Effector memory CD4-positive, alpha-beta T cell (primary cell): ENCODE results near the gene TTC4.
A peak's percentile ranks its signal among the peaks of the same experiment; 100 is the strongest.

Experiments
- DNase-seq, 3 donors: peaks; one replicate each; pipeline ENCODE4 v3.0.0-alpha.2; 2020
- H3K27ac ChIP-seq: 2 replicates; pipeline ENCODE4 v1.7.0; 2013; ENCODE audit warnings: mild to moderate bottlenecking, low read length, moderate library complexity; ENCODE audit not compliant: insufficient read depth, poor library complexity, severe bottlenecking
- H3K27me3 ChIP-seq: replicated peaks from 2 replicates; pipeline ENCODE4 v1.7.0; 2013; ENCODE audit warnings: mild to moderate bottlenecking, low read length; ENCODE audit not compliant: insufficient read depth, control insufficient read depth, poor library complexity, severe bottlenecking
- H3K36me3 ChIP-seq: 2 replicates; pipeline ENCODE4 v1.7.0; 2013; ENCODE audit warnings: mild to moderate bottlenecking, low read length, moderate library complexity; ENCODE audit not compliant: control insufficient read depth, insufficient read depth
- H3K4me1 ChIP-seq: 2 replicates; pipeline ENCODE4 v1.7.0; 2013; ENCODE audit warnings: low read length, mild to moderate bottlenecking; ENCODE audit not compliant: control insufficient read depth, insufficient read depth, poor library complexity, severe bottlenecking
- H3K4me3 ChIP-seq: 2 replicates; pipeline ENCODE4 v1.7.0; 2013; ENCODE audit warnings: low read length, low read depth, mild to moderate bottlenecking; ENCODE audit not compliant: insufficient read depth, poor library complexity, severe bottlenecking
- H3K9me3 ChIP-seq: 2 replicates; pipeline ENCODE4 v1.7.0; 2013; ENCODE audit warnings: mild to moderate bottlenecking, low read length, moderate library complexity; ENCODE audit not compliant: control insufficient read depth
- total RNA-seq, 3 donors: gene quantifications; one replicate each; lab custom pipeline; 2026; lab: John Stamatoyannopoulos, UW

TTC4 gene
- 0 to 0.87 (median 0.58) reads per million in 3 donors for total RNA-seq

- Histone ChIP-seq H3K4me3 (peak within 1 kb of the TSS; percentile 83), H3K27me3 (no peaks in the 10 kb centered on the region), H3K9me3 (no peaks in the 10 kb centered on the region), H3K27ac (peak within 1 kb of the TSS; percentile 71), H3K4me1 (peaks cover 5% of the 10 kb centered on the region), H3K36me3 (peaks cover 14% of the 10 kb centered on the region)
- DNase-seq: peak; percentile 65 to 67 (median 67)
Measured at GRCh38 chr1:54715493-54716298, at the start of gene TTC4. Gene TTC4, plus strand, starts transcription at chr1:54715861. Its CDS starts 48 bp downstream, at chr1:54715909.

DNA sequence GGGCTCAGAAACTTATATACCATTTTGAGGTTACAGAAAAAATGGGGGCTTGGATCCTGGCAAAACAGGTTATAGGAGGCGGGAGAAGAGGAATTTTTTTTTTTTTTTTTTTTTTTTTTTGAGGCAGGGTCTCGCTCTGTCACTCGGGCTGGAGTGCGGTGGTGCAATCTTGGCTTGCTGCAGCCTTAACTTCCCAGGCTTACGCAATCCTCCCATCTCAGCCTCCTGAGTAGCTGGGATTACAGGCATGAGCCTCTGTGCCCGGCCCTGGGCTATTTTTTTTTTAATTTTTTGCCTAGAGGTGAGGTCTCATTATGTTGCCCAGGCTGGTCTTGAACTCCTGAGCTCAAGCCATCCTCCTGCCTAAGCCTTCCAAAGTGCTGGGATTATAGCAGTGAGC is 49.3 kb upstream of the TTC4 start:
- H3K4me3 ChIP-seq: no peak overlapping the region
- H3K27me3 ChIP-seq: no peaks in the 10 kb centered on the region
- no peaks in the 10 kb centered on the region for H3K9me3 ChIP-seq
- no peaks in the 10 kb centered on the region for H3K36me3 ChIP-seq
- DNase-seq: no peak
- no peak overlapping the region for H3K27ac ChIP-seq
- no peaks in the 10 kb centered on the region for H3K4me1 ChIP-seq

DNA sequence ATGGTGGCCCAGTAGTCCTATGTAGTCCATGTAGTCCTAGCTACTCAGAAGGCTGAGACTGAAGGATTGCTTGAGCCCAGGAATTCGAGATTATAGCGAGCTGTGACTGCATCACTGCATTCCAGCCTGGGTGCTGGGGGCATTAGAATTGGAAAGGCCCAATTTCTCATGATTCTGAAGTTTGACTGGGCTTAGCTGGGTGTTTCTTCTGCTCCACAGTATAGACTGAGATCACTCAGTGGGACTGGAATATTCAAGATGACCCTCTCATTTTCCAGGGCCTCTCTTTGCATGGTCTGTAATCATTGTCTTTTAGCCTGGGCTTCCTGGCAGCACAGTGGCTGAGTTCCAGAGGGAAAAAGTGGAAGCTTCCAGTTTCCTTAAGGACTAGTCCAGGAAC is 47.9 kb upstream of the TTC4 start:
- no peaks in the 10 kb centered on the region for H3K27me3 ChIP-seq
- no peak for DNase-seq
- no peak overlapping the region for H3K27ac ChIP-seq
- H3K36me3 ChIP-seq: no peaks in the 10 kb centered on the region
- no peaks in the 10 kb centered on the region for H3K4me1 ChIP-seq
- H3K4me3 ChIP-seq: no peak overlapping the region
- no peaks in the 10 kb centered on the region for H3K9me3 ChIP-seq

- Histone ChIP-seq H3K27me3 (no peaks in the 10 kb centered on the region), H3K4me3 (no peak overlapping the region), H3K27ac (no peak overlapping the region), H3K4me1 (no peaks in the 10 kb centered on the region), H3K36me3 (no peaks in the 10 kb centered on the region), H3K9me3 (no peaks in the 10 kb centered on the region)
- no peak for DNase-seq
Measured at GRCh38 chr1:54668567-54668966, 47.1 kb upstream of the TTC4 start.

GRCh38 chr1:54671985-54672608 is 43.6 kb upstream of the TTC4 start:
- Histone ChIP-seq H3K4me3 (no peak overlapping the region), H3K9me3 (no peaks in the 10 kb centered on the region), H3K36me3 (no peaks in the 10 kb centered on the region), H3K27me3 (no peaks in the 10 kb centered on the region), H3K4me1 (no peaks in the 10 kb centered on the region), H3K27ac (no peak overlapping the region)
- peak; percentile 20 to 40 (median 31) for DNase-seq

DNA sequence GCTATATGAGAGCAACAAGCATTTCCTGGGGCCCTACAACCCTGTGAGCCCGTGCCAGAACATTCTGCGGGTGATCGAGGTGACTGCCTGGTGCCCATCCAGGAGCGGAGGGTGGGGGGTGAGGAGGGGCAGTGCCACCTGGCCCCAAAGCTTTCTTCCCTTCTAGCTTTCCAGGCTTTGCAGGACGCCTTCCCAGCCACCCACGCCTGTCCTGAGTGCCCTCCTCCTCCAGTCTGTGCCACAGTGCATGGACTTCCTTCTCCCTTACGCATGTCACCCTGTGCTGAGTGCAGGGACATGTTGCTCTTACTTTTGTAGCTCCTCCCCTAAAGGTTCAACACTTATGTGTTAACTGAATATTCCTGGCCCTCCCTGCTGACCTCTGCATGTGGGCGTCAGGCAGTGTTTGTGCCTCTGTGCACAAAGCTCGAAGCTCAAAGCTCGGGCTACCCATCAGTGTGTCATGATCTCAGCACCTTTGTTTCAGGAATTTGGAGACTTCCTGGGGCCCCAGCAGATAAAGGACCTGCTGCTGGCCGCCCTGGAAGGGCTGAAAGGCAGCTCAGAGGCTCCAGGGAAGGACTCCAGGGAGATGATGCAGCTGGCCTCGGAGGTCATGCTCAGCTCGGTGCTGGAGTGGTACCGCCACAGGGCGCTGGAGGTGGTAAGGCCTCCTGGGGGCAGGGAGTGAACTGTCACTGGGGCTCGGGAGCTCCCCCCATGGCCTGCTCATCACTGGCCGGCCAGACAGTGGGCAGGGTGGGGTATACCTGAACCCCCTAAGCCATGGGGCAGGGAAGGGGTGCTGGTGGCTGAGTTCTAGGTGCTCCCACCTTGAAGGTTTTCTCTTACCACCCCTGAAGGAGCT is 36.7 kb upstream of the TTC4 start:
- Histone ChIP-seq H3K4me3 (no peak overlapping the region), H3K9me3 (no peaks in the 10 kb centered on the region), H3K27ac (no peak overlapping the region), H3K27me3 (no peaks in the 10 kb centered on the region), H3K36me3 (no peaks in the 10 kb centered on the region), H3K4me1 (no peaks in the 10 kb centered on the region)
- no peak for DNase-seq

GRCh38 chr1:54679706-54680105 is 36.0 kb upstream of the TTC4 start:
- Histone ChIP-seq H3K4me3 (no peak overlapping the region), H3K4me1 (no peaks in the 10 kb centered on the region), H3K36me3 (no peaks in the 10 kb centered on the region), H3K27ac (no peak overlapping the region), H3K9me3 (no peaks in the 10 kb centered on the region), H3K27me3 (no peaks in the 10 kb centered on the region)
- no peak for DNase-seq

DNA sequence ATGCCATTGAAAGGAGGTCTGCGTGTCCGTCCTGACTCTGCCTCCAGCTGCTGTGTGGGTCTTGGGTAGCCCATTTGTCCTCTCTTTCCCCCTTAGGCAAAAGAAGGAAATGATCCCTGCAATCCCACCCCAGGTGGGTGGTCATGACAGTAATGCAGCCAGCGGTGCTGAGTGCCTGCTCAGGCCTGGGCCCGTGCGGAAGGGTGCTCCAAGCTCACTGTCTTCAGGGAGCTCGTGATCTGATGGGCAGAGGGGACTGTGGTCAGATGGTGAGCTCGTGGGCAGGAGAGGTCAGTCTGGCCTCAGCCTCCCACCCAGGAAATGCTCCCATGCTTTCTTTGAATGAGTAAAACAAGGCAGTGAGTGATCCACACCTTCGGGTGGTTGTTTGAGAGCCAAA is 35.3 kb upstream of the TTC4 start:
- no peak overlapping the region for H3K27ac ChIP-seq
- no peak for DNase-seq
- no peaks in the 10 kb centered on the region for H3K4me1 ChIP-seq
- H3K27me3 ChIP-seq: no peaks in the 10 kb centered on the region
- no peaks in the 10 kb centered on the region for H3K36me3 ChIP-seq
- no peak overlapping the region for H3K4me3 ChIP-seq
- H3K9me3 ChIP-seq: no peaks in the 10 kb centered on the region

DNA sequence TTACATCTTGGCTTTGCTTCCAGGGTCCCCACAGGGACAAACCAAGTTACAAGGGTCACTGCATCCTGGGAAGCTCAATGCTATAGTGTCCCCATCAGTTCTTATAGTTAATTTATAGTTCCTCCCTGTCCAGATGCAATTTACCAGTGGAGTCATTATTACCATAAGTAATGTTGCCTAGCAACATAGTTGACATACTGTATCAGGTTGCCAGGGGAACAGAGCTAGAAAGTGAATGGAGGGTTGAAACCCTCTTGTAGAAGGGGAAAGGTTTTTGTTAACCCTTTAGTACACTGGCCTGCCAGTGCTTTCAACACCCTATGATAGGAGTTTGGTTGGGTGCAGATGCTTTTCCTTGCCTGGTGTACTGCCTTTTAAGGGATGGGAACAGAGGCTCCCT is 34.3 kb upstream of the TTC4 start:
- H3K27me3 ChIP-seq: no peaks in the 10 kb centered on the region
- no peak overlapping the region for H3K27ac ChIP-seq
- no peak overlapping the region for H3K4me3 ChIP-seq
- no peaks in the 10 kb centered on the region for H3K36me3 ChIP-seq
- no peak for DNase-seq
- H3K9me3 ChIP-seq: no peaks in the 10 kb centered on the region
- no peaks in the 10 kb centered on the region for H3K4me1 ChIP-seq
